HG02840 (cell line): Measurements from ENCODE around the gene CEP78.

Experiments used
- ATAC-seq: cut with Tn5 transposase; IDR thresholded peaks from one replicate; pipeline ENCODE4 v1.9.1; 2021; ENCODE audit warnings: mild to moderate bottlenecking, moderate library complexity, moderate number of reproducible peaks; ENCODE audit not compliant: unreplicated experiment, low FRiP score

The CEP78 gene

DNA sequence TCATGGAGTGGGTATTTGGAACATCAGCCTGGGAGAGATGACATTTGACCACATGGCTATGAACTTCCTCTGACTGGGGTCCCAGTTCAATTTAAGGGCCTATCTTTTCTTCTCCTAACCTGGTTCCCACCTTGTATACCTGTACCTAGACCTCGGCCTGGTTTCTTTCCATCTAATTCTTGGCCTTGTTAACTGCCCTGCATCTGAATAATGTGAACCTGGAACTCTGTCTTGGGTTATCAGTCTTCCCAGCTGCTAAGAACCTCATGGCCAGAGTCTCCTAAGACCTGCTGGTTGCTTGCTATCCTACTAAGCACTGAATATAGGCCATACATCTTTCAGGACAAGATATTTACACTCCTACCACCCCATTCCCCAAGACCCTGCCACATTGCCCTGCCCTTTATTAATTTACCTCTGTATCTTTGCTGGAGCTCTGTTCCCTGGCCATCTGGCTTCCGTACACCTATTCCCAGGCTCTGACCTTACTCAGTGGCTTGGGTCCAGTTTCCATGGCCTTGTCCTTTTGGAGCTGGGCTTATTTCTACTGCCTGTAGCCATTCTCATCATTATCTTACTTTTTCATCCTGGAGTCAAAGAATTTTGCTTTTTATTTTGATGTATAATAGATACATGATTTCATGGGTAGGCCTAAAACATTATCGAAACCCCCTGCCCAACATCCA lies 67.6 kb downstream of the CEP78 start:
- no peak for ATAC-seq

DNA sequence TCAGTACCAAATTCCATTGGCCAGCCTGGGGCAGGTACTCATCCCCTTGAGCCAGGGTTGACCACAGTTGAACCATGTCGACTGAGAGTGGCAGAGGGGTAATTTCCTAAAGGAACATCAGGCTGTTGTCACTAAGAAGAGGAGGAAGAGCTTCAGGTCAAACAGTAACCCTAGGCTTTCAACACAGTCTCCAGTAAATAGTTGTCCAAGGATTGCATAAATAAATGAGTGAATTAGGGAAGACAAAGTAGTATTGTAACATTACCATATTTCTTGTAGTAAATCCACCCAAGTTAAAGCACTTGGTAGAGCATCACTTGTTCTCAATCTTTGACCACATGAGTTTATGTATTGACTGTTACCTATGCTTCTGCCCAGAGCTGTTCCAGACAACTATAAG lies 68.5 kb downstream of the CEP78 start:
- no peak for ATAC-seq

DNA sequence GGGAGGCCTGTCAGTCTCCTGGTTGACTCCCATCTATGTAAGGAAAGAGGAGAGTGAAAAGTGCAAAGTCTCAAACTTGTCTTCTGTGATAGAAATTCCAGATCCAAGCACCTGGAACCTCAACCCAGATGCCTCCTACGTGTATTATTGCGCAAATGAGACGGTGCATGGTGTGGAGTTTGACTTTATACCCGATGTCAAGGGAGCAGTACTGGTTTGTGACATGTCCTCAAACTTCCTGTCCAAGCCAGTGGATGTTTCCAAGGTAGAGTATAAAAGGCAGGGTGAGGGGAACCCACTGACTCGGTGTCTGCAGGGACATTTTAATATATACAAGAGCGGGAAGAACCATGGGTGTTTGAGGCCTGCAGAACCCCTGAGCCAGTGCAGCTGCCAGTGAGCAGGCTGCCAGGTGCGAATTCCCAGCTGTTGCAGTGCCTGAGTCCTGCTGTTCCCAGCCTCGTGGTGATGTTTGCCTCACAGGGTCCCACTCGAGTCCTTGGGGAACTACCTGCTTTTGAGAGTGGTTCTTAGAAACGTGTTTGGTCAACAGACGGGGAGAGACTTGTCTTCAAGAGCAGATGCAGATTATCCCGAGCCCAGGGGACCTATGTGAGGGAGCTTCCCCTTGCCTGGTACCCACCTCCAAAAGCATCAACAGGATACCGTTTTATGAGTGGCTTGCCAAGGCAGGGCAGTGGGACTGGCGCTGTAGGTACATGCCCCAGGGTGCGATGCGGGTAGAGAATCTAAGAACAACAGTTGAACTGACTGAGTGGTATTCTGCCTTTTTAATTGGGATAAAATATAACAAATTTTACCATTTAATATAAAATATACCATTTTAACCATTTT lies 70.6 kb downstream of the CEP78 start:
- no peak for ATAC-seq

DNA sequence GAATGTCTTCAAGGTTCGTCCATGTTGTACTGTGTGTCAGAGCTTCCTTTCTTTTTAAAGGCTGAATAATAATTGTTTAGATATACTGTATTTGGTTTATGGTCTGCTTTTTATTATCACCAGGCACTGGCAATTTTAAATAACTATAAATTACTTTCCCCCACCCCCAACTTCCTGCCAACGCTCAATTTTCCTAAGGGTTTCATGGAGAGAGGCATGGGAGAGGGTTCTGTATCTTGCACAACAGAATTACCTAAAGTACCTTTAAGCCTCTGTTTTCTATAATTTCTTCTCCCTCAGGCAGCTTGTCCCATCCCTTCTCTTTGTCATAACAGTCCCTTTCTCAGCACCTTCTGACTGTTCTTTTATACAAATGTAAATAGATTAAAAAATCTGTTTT lies 71.5 kb downstream of the CEP78 start:
- ATAC-seq = no peak

DNA sequence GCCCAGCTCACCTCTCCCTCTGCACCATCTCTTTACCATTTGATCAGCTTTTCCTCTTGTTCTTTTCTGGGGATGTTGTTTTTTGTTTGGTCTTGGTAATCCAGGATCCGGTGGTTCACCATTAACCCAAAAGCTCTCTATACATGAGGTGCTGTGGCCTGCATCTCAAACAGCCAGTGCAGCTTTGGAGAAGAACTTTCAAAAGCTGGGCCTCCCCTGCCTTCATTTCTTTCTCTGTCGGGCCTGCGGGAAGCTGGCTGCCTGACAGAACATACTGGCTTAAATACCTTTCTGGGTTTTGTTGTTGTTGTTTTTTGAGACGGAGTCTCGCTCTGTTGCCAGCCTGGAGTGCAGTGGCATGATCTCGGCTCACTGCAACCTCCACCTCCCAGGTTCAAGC lies 73.2 kb downstream of the CEP78 start:
- ATAC-seq = no peak

DNA sequence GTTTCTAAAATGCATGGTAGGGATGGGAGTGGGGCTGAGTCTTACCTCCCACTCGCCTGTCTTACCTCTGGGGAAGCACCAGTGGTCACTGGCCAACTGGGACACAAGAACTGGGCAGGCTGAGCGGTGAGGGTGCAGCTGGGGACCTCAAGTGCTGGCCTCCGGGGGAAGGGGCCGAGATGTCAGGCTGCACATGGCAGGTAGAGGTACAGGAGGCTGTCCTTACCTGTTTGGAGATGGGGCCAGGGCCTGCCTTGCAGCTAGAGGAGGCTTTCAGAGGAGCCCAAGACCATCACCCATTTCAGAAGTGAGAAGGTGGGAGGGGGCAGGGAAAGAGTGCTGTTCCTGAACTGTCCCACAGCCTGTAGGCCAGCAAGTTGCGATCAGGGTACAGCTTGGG lies 75.2 kb downstream of the CEP78 start:
- no peak for ATAC-seq

DNA sequence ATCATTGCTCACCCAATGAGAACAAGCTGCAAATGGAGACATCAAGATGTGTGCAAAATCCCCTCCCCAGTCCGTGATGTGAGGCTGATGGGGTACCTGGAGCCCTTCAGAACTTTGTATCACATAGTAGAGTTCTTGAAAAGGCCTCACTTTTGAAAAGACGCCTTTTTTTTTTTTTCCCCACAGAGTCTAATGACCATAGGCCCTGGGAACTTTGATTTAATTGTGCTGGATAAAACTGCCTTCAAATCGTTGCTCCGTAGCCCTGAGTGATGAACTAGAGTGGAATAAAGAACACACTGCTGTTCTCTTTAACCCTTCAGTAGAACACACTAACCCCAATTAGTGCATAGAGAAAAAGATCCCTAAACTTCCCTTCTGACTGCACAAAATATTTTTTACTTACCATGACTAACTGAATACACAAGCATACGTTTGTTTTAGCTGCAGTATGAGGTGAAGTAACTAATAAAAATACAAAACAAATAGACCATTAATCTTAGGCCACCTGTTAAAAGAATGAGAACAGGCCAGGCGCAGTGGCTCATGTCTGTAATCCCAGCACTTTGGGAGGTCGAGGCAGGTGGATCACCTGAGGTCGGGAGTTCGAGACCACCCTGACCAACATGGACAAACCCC lies 76.1 kb downstream of the CEP78 start:
- no peak for ATAC-seq

DNA sequence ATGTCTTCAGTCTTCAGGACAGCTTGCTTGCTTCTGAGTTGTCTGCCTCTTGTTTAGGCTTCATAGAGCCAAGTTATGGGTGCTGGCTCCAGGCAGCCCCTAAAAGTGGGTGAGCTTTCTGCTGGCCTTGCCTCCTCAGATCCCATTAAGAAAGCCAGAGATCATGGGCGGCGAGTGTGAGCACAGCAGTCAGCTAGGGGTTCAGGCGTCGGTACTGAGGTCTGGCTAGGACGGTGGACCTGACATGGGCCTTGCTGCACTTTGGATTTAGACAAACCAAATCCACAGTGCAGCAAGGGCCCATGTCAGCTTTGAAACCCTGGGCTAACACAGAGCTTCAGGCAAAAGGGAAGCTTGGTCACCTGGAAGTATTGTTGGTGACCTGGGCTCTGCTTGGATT lies 78.7 kb downstream of the CEP78 start:
- no peak for ATAC-seq

DNA sequence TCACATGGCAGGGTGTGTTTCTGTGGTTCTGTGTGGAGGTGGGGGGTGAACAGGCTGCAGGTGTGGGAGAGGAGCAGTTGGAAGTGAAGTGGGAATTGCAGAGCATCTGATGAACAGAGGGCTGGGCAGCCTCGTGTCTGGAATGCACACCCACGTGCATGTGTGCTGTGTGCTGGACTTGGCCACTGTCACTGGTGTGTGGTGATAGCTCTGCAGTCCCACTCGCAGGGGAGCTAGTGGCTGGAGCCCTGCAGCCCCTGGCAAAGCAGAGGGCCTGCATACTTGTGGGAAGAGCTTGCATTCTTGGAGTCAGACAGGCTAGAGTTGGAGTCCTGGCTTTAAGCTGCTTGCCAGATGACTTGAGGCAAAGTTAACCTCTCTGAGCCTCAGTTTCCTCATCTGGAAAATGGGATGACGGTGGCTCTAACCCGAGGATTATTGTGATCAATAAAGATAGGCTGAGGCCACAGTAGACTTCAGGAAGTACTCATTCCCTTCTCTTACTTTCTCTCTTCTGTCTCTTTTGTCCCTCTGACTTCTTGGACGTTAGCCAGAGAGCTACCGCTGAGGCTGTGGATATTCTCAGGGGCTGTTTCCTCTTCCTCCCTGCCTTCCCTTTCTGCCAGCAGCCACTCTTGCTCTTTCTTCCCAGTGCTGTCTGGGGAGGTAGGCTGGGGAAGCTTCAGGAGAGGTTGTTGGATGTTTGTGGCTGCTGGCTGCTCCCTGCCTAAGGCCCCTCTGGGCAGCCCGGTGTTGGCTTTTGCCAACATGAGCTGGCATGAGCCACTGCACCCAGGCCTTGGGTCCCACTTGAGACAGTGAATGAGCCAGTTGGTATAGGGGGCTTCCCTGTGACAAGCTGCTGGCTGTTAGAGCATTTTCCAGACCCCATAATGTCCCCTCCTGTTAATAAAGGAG lies 79.3 kb downstream of the CEP78 start:
- ATAC-seq = no peak

DNA sequence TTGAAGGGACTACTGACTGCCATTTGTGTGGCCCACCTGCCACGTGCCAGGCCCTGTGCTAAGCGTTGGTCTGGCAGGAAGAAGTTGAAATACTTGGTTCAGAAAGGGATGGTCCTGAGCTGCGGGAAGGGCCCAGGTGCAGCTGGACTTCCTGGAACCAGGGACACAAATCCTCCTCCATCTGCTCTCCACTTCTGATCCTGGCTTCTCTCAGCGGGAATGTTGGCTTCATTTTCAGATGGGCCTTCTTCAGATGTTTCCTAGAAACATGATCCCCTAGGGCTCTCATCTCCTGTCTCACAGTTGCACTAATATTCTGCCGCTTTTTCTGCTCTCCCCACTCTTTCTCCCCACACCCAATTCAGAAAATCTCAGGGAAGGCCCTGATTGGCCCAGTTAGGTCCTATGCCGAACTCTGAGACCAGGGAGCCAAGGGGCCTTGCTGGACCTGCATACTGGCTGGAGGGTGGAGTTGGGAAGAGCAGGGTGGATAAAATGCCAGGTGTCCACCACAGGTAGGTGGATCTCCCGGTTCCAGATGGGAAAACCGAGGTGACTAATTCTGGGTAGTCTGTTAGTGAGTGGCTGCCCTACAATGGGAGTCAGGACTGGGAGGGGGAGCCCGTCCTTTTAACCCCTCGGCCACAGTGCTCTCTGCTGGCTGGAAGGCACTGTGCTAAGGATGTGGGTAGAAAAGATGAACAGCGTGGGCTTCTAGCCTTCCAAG lies 80.5 kb downstream of the CEP78 start:
- ATAC-seq = no peak

DNA sequence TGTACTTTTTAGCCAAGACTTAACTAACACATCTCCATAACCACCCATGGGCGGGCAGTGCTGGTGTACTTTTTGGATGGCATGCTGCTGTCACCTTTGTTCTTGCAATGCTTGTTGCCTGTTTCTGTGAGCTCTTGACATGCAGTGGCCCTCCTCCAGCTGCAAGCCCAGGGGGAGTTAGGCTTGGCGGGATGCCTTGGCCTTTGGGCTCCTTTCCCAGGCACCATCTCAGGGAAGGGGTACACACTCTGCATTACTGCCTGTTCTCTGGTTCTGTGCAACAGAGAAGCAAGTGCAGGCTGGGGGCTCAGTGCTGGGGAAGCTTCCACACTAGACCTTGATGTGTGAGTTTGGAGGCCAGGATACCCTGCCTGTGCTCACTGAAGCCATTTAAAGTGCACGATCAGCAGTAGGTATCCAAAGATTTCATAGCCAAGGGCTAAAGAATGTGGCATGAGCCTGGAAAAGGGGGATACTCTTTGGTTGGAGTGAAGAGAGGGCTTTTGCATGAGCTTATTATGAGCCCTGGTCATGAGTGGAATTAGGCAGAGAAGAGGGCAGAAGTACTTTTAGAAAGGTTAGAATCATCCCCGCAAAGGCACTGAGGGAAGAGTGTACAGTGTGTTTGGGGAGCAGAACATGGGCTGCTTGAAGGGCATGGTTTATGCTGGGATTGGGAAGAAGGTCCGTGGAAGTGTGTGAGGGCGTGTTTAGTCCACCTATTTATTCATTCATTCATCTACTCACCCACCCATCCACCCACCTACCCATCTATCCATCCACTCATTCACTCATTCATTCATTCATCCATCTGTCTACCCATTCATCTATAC lies 83.5 kb downstream of the CEP78 start:
- ATAC-seq = no peak

DNA sequence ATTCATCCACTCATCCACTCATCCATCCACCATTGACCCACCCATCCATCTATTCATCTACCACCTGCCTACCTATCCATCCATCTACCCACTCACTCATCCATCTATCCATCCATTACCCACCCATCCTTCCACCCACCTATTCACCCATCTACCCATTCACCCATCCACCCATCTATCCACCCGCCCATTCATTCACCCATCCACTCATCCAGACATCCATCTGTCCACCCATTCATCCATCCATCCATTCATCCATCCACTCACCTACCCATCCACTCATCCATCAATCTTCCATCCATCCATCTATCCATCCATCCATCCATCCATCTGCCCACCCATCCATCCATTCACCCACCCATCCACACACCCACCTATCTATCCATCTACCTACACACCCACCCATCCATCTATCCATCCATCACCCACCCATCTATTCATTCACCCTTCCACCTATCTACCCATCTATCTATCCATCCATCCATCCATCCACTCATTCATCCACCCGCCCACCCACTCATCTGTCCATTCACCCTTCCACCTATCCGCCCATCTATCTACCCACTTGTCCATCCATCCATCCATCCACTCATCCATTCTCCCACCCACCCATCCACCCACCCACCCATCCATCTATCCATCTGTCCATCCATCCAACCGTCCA lies 84.3 kb downstream of the CEP78 start:
- ATAC-seq = no peak

DNA sequence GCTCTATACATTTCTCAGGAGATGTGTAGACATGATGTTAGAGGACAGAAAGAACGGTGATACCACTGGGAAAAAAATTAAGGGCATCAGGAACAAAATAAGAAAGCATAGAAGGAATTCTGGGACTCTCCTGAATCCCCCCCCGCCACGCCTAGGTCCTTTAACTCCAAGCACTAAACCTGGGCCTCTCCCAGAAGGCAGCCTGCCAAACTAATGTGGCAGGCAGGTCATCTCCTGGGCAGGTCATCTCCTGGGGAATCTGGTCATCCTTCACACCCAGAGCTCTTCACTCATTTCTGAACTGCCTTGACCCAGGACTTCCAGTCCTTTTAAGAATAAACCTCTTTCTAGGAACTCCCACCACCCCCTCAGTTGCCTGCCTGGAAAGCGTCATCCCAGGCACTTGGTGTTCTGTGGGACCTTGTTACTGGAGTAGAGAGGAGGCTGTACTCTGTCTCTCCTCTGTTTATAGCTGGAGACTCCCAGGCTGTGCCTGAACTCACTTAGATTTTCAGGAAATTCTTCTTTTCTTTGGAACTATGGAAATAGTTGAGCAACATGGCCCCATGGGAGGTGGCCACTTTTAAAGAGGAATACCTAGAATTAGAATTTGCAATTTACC lies 85.1 kb downstream of the CEP78 start:
- ATAC-seq = no peak

DNA sequence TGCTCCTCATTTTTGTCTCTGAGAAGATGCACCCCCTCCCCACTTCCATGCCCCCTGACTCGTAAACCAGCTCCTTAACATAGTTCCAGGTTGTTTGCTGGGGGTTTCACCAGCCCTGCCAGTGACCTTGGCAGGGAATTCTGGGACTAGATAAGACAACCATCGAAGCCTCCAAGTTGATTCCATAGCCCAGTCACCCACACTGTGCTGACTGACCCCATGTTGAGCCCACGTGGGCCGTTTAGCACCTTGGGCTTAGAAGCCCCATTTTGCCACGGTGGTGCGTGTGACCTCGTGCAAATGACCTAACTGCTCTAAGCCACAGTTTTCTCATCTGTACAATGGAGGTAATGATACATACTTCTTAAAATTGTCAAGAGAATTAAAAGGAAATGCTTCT lies 85.6 kb downstream of the CEP78 start:
- ATAC-seq = no peak

DNA sequence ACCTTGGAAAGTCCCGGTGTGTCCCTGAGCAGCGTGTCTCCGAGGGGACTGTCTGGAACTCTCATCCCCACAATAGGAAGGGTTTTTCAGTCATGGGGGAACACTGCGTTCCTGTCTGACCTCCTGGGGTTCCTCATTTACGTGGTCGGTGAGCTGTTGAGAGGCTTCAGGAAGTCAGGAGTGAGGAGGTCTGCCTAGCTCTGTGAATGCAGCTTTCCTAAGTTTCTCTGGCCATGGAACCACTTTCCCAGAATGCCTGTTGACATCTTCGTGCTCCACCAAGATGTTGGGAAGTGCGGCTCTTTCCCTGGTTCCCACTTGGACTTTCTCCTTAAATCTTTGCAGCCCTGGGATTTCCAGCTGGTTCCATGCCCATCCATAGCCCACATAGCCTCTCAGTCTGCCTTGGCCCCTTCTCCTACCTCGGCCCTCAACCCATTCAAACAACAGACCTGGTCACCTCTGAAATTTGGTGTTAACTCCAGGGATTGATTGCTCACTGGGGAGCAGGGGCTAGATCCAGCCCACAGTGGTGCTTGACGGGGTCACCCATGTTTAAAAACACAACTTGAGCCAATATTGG lies 88.3 kb downstream of the CEP78 start:
- no peak for ATAC-seq

DNA sequence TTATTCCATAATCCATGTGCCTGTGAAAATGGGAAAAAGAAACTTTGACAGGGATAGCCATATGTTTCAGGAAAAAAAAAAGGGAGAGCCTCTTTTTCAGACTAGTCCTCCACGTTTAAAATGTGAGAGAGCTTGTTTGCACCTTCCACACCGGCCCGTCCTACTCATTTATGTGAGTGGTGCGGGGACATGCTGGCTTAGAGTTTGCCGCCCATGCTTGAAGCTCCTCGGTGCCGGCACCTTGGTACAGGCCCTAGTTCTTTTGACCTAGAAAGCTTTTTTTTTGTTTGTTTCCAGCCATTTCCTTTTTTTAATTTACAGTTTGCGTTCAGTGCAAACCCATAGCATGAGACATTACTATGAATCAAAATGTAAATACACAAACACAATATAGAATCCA lies 88.8 kb downstream of the CEP78 start:
- no peak for ATAC-seq

DNA sequence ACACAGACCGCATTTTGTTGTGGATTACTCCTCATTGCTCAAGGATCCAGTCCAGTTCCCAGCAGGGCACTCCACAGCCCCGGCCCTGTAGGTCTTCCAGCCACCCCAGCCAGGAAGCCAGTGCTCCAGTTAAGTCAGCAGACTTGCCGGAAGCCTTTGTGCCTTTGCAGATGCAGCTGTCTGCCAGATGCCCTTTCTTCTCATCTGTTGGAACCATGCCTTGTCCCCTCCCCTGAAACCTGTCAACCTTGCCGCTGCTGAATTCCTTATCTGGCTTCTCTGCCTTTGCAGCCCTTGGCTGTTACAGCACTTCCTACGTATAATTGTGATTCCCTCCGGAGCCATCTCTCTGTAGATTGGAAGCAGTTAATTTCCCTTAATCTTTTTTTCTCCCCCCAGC lies 89.5 kb downstream of the CEP78 start:
- no peak for ATAC-seq
